GM21529 (cell line): ENCODE results near the gene CCDC6.
"Not testable (repeated sequence)": the region's sequence is repeated elsewhere in the genome, so short reads cannot be mapped to it uniquely, and the experiment has no call there.

Experiments used
- ATAC-seq: cut with Tn5 transposase; IDR thresholded peaks from one replicate; pipeline ENCODE4 v1.9.1; 2021; ENCODE audit not compliant: unreplicated experiment

Gene CCDC6

DNA sequence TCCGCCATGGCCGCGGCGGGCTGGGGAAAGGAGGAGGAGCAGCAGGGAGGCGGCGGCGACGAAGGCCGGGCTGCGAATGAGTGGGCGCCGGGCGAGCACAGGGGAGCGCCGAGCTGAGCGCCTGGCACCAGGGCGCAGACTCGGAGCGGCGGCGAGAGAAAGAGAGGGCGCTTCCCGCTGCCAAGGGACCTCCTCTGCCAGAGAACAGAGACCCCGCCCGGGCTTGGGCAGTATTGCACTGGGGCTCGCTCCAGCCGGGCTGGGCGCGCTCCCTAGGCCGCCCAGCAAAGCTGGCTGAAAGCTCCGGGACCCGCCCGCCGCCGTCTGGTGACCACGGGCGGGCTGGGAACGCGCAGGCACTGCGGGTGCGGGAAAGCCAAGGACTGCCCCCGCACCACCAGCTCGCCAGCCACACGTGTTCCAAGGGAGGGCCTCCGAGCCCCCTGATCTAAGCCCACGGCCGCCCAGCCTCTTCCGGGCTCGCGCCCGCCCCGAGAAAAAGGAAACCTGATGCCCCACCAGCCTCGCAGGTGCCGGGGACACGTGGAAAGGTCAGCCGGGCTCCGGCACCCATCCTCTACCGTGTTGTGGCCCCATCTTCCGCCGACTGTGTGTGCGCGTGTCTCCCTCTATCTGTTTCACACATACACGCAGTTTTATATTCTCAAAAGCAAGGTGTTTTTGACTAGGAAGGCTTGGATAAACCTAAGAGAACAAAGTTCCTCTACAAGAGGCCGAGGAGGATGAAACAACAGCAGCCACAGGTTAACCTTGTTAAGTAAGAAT lies at the start of gene CCDC6:
Gene CCDC6 (minus strand): TSS at position 140 of the 786 bp plus-strand sequence. CDS start 132 bp downstream, at position 8.
- ATAC-seq: peak; percentile 77

DNA sequence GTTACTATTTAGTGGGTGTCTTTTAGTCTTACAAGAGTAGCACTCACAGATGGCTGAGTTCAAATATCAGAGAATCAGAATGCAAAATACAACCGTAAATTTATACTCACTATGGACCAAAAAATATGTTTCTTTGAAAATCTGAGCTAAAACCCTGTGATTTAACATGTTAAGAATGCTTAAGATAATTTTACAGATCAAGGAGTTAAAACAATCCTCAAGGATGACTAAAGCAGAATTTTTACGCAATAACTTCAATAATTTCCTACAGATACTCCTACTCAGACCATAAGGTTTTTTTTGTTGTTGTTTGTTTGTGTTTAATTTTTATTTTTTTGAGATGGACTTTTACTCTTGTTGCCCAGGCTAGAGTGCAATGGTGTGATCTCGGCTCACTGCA lies 47.9 kb upstream of the CCDC6 start:
- no peak for ATAC-seq

DNA sequence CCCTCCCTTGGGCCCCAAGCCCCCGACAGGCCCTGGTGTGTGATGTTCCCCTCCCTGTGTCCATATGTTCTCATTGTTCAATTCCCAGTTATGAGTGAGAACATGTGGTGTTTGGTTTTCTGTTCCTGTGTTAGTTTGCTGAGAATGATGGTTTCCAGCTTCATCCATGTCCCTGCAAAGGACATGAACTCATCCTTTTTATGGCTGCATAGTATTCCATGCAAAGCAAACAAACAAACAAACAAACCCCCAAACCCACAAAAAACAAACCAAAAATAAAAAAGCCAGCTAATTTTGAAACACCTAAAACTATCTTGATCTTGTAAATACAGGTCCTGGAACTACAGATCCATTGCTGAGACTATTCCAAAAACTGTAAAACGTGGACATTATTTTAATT lies 47.4 kb upstream of the CCDC6 start:
- ATAC-seq: not testable (repeated sequence)

DNA sequence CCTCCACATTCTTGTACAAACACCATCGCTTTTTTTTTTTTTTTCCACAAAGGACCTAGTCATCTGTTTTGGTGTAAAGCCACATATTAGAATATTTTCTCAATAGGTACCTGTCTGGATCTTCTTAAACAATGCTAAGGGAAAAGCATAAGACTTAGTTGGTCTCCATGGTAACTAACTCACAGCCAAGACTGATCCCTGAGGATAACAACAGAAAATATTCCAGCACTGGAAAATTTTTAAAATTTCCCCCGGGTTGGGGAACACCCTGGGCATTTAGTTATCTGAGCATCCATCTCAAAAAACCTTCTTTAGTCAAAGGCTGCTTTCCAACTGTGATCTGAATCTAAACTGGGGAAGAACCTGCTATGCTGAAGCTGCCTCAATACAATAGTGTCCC lies 43.7 kb upstream of the CCDC6 start:
- no peak for ATAC-seq

DNA sequence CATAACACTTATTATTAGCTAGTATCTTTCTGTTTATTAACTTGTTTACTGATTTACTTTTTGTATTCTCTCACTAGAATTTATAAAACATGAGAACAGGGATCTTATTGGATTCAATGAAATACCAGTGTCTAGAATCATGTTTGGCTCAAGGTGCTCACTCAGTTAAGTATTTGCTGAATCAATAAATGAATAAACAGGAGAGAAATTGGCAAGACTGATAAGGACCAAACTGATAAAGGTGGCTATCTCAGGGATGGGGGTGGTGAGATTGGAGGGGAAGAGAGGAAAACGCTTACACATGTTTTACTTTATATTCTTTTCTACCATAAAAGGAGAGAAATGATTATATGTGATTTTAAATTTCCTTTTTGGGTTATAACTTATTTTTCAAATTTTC lies 43.3 kb upstream of the CCDC6 start:
- ATAC-seq: no peak

DNA sequence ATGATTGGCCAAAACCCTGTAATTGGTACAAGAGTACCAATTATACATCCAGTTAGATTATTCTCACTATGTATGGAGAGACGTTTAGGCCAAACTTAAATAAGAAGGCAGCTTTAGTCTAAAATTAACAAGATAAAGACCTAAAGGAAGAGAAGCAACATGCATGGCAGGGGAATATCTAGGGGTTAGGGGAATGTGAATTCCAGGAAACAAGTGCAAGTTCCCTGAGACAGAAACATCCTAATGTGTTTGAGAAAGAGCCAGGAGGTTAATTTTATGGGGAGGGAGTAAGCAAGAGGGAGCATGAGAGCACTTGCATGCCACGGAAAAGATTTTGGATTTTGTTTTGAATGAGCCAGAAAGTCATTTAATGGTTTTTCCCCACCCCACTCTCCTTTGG lies 39.6 kb upstream of the CCDC6 start:
- no peak for ATAC-seq

DNA sequence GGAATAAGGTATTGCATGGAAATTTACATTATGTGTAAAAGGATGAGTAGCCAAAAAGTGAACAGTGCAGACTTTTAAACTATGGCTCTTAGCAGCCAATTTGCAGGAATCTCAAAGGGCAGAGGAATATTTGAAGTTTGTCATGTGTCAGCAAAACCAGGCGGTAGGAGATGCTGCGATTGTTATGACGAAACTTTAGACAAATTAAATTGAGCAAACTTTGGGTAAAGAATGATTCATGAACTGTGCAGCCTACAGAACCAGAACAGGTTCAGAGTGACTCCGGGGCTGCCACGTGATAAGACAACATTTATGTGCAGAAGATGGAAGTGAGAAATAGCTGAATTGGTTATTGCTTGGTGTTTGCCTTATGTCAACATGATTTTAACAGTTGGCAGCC lies 39.2 kb upstream of the CCDC6 start:
- ATAC-seq: no peak

DNA sequence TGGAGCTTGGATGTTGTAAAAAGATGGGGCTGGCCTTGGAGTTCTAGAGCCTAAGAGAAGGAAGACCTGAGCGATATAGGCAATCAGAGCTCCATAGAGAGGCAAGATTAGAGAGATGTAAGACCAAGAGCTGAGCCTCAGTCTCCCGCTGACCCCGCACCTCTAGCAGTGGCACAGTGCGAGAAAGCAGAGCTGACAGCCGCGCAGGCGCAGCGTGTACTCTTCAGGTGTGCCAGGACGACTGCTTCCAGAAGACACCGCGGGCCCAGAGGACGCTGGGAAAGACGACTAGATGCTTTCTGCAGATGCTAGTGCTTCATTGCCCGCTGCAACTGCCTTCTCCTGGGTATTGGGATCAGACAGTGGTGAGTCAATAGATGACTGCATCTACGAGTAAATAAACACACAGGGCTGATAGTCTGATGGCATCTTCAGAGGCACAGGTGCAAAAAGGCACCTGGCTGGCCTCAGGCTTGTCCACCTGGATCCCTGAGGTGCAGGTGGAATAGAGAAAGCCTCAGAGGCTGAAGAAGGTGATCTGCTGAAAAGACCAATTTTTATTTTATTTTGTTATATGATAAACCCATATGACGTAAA lies 38.1 kb upstream of the CCDC6 start:
- no peak for ATAC-seq

DNA sequence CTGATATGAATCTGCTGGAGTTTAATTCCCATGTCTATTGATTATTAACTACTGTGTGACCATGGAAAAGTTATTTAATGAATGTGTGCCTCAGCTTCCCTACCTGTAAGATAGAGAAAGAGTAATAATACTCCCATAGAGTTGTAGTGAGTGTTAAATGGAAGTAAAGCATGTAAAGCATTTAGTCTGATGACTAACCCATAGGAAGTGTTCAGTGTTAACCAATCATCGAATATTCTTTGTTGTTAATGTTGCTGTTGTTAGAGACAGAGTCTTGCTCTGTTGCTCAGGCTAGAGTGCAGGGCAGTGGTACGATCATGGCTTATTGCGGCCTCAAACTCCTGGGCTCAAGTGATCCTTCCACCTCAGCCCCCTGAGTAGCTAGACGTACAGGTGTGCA lies 36.2 kb upstream of the CCDC6 start:
- no peak for ATAC-seq

DNA sequence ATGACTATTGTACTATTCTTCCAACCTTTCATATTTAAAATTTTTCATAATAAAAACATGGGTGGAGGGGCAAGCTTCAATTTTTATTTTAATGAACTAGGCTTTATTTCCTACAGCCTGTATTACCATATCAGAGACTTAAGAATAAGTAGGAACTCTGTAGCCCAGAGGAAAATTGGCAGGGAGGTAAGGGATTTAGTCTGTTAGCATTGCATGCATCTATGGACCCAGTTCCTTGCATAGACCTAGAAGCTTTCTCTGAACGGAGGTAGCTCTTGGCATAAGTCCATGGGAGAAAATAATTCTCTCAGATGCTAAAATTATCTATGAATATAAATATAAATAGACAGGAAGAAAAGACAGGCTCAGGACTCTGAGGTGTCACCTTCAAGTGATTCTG lies 31.4 kb upstream of the CCDC6 start:
- ATAC-seq: no peak

DNA sequence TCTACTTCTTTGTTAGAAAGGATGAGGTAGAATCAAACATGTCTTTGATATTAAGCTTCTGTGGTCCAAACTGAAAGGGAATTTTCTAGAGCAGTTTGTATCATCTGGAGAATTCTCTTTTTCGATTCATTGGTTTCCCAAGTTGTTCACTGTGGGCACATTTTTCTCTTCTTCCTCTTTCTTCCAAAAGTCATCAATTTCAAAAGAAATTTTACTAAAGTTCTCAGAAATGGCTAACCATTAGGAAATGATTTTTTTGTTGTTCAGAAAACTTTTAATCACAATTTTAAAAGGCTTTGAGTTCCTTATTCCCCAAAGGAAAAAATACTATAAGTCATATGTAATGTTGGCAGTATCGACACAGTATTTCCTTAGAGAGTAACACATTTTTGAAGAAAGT lies 28.3 kb upstream of the CCDC6 start:
- no peak for ATAC-seq

DNA sequence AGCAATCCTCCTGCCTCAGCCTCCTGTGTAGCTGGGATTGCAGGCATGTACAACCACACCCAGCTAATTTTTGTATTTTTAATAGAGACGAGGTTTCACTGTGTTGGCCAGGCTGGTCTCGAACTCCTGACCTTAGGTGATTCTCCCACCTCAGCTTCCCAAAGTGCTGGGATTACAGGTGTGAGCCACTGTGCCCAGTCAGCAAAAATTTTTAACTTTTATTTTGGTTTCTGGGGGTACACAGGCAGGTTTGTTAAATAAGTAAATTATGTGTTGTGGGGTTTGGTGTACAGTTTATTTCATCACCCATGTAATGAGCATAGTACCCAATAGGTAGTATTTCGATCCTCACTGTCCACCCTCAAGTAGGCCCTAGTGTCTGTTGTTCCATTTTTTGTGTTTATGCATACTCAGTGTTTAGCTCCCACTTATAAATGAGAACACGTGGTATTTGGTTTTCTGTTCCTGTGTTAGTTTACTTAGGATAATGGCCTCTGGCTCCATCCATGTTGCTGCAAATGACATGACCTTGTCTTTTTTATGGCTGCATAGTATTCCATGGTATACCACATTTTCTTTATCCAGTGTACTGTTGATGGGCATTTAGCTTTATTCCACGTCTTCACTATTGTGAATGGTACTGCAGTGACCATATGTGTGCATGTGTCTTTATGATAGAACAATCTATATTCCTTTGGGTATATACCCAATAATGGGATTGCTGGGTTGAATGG lies 24.6 kb upstream of the CCDC6 start:
- ATAC-seq: not testable (repeated sequence)

DNA sequence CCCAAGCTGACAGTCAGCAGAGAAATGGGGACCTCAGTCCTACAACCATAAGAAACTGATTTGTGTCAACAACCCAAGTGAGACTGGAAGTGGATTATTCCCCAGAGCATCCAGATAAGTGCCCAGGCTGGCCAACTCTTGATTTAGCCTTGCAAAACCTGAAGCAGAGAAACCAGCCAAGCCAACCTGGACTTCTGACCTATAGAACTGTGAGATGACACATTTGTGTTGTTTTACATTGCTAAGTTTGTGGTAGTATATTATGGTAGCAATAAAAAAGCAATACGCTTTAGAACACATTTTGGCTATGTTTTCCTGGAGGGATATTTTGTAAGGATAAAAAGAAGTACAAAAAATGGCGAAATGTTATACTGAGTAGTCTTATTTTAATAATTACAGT lies 19.7 kb upstream of the CCDC6 start:
- no peak for ATAC-seq

DNA sequence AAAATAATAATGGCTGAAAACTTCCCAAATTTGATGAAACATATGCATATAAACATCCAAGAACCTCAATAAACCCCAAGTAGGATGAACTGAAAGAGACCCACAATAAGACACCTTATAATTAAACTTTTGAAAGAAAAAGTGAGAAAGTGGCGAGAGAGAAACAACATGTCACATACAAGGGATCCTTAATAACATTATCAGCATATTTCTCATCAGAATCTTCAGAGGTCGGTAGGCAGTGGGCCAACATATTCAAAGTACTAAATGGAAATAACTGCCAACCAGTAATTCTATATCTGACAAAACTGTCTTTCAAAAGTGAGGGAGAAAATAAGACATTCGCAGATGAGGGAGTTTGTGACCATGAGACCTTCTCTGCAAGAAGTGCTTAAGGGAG lies 16.6 kb upstream of the CCDC6 start:
- no peak for ATAC-seq

DNA sequence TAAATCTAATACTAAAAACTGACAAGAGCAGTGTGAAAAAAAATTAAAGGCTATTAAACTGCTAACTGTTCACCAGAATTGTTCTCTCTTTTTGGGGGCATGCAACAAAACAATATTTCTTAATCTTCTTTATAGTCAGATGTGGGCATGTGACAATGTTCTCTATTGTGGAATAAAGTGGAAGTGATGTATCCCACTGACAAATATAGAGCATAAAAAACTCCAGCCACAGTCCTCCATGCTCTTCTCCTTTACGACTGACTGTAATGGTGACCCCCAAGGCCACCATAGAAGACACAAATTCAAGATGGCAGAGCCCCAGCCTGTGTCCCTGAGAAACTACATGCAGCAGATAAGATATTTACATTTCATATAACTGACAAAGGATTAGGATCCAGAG lies 11.6 kb upstream of the CCDC6 start:
- no peak for ATAC-seq

DNA sequence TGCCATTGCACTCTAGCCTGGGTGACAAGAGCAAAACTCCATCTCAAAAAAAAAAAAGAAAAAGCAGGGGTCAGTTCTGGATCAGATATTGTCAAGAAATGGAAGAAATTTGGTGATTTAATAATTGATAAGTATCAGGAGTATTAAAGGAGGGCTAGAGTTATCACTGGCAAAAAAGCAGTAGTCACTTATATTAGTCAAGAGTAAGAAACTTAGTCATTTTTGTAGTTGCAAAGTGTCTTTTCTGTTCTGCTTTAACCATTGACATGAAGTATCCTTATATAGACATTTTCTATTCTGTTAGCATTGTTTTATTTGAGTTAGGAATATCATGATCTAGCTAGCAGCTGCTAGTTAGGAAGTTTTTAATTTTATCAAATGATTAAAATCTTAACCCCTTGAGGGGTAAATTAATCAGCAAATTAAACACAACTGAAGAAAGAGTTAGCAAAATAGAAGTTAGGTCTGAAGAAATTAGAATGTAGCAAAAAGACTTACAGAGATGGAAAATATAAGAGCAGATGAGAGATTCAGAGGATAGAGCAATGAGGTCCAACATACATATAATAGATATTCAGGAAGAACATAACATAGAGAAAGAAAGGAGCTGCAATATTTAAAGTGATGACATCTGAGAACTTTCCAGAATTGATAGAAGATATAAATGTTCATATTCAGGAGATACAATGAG lies 7.3 kb upstream of the CCDC6 start:
- ATAC-seq: no peak

DNA sequence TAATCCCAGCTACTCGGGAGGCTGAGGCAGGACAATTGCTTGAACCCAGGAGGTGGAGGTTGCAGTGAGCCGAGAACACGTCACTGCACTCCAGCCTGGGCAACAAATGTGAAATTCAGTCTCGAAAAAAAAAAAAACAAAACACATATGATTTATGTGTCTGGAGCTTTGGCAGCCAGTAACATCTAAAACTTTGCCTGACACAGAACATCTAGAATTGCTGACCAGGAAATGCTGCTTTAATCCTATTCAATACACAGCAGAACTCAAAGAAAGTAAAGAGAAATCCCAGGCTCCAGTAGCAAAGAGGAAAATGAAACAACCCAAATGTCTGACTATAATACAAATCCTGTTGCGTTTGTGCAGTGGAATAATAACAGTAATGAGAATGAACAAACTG lies 4.5 kb upstream of the CCDC6 start:
- ATAC-seq: no peak

DNA sequence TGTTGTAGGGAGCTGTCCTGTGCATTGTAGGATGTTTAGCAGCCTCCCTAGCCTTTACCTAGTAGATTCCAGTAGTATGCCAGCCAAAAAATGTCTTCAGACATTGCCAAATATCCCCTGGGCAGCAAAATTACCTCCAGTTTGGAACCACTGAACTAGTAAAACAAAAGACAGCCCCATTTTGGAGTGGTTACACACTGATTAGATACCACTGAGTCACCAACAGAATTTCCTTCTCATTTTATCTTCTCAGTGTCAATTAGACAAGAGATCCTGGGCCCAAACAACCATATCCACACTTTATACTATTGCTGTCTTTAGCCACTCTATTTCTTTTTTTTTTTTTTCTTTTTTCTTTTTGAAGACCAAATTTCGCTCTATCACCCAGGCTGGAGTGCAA lies 3.5 kb upstream of the CCDC6 start:
- ATAC-seq: no peak

DNA sequence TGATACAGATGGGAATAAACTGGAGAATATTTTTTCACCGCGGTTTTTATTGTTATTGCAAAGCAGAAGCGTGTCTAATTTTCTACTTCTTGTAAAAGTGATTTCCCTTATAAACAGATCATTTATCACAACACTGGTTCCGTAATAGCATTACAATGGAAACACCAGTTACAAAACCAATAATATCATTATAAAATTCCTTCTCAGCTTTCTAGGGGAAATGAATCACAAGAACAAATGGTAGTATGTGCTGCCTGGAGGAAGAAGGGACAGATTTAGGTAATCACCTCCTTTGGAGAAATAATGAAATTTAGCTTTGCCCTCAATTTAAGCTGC lies 2.4 kb upstream of the CCDC6 start:
- ATAC-seq: no peak

DNA sequence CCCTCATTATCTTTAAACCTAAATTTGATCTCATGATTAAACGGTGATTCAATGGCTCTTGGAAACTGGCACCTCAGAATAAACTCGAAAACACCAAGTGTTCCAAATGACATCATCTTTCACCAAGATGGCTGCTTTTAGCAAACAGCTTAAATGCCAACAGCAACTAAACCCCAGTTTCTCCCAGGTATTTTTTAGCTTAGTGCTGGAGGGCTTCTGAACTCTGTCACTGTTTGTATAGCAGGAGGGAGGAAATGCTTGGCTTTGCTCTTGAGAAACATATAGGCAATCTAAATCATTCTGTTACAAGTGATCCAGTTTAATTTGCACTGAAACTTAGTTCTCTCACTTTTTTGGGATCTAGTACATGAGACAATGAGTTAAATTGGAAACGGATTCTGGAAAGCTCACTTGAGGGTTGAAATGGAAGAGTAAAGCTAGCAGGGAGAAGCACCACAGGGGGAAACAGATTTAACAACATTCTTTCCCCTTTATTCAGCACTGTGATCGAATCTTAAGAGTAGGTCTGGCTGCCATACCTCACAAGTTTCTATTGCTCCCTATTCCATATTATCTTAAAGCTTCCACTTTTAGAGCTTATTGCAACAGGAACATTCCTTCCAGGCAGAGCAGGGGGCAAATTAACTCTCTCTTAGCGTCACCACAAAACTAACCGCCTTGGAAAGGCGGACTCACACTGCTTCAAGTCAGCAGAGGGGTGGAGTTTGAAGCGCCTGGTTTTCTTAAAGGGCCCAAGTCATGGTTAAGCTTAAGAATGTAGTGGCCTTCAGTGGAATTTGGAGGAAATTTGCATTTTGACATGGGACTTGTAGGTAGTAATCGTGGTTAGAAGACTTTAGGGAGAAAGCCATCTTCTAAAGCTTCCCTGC lies 1.8 kb upstream of the CCDC6 start:
- ATAC-seq: peak; percentile 24

DNA sequence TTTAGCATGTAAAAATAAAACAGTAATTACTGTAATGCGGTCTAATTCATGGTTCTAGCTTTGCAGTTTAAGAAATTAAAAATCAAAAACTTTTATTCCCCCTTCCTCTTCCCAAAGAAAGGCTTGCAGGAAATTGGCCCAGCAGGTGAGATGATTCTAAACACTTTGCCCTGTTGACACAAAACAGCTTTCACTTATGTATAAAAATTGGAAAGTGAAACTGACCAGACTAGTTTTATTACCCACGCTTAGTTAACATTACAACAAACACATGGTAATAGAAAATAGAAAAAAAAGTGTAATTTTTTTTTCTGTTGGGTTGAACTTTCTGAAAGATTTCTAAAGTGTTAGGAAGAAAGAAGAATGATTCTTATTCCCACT lies 1.2 kb upstream of the CCDC6 start:
- no peak for ATAC-seq
